GM12891 (cell line): ENCODE results near the gene MUC20.

ENCODE experiments used
- POLR2A ChIP-seq: IDR thresholded peaks from 2 replicates; pipeline ENCODE4 v1.6.1; 2011; ENCODE audit warnings: low read depth, low read length, control low read depth
- POLR2AphosphoS5 ChIP-seq: IDR thresholded peaks from 2 replicates; pipeline ENCODE4 v1.6.1; 2011; ENCODE audit warnings: low read depth, low read length, control low read depth
- POU2F2 ChIP-seq: IDR thresholded peaks from 2 replicates; pipeline ENCODE4 v1.6.1; 2011; ENCODE audit warnings: low read depth, mild to moderate bottlenecking, control low read depth, low read length, moderate library complexity

GRCh38 chr3:195757827-195758226 is 37.0 kb downstream of the MUC20 start:
- TF ChIP-seq POLR2A (no peak), POLR2AphosphoS5 (no peak), POU2F2 (no peak)
